ENCODE results near the gene RNF13.
A peak's percentile ranks its signal among the peaks of the same experiment; 100 is the strongest.

The RNF13 gene

GRCh38 chr3:149770246-149770645 is 42.8 kb upstream of the RNF13 start:
- DNase-seq (ENCODE audit: low spot score) = no peak
- no peak for TF ChIP-seq CTCF (IDR thresholded peaks at IDR 0.05; ENCODE audit: extremely low read depth, insufficient read depth, missing control alignments)
- in situ Hi-C loops (cut with MboI; ENCODE audit: low pct_unique_long_range_greater_than_20kb, low sequenced_read_pairs, unreplicated experiment) = no loop called here

- TF ChIP-seq CTCF (IDR thresholded peaks at IDR 0.05; ENCODE audit: extremely low read depth, insufficient read depth, missing control alignments) = peak; percentile 63
- in situ Hi-C loops (cut with MboI; ENCODE audit: low pct_unique_long_range_greater_than_20kb, low sequenced_read_pairs, unreplicated experiment) = no loop called here
- DNase-seq (ENCODE audit: low spot score) = peak; percentile 47
Measured at GRCh38 chr3:149771652-149772271, 41.3 kb upstream of the RNF13 start.

- in situ Hi-C loops (cut with MboI; ENCODE audit: low pct_unique_long_range_greater_than_20kb, low sequenced_read_pairs, unreplicated experiment) = no loop called here
- DNase-seq (ENCODE audit: low spot score) = no peak
- TF ChIP-seq CTCF (IDR thresholded peaks at IDR 0.05; ENCODE audit: extremely low read depth, insufficient read depth, missing control alignments) = no peak
Measured at GRCh38 chr3:149772861-149773260, 40.2 kb upstream of the RNF13 start.

- no peak for TF ChIP-seq CTCF (IDR thresholded peaks at IDR 0.05; ENCODE audit: extremely low read depth, insufficient read depth, missing control alignments)
- no peak for DNase-seq (ENCODE audit: low spot score)
- in situ Hi-C loops (cut with MboI; ENCODE audit: low pct_unique_long_range_greater_than_20kb, low sequenced_read_pairs, unreplicated experiment) = no loop called here
Measured at GRCh38 chr3:149776170-149776569, 36.8 kb upstream of the RNF13 start.

GRCh38 chr3:149777414-149778214 is 35.4 kb upstream of the RNF13 start:
- in situ Hi-C loops (cut with MboI; ENCODE audit: low pct_unique_long_range_greater_than_20kb, low sequenced_read_pairs, unreplicated experiment) = no loop called here
- DNase-seq (ENCODE audit: low spot score) = no peak
- no peak for TF ChIP-seq CTCF (IDR thresholded peaks at IDR 0.05; ENCODE audit: extremely low read depth, insufficient read depth, missing control alignments)

- no peak for TF ChIP-seq CTCF (IDR thresholded peaks at IDR 0.05; ENCODE audit: extremely low read depth, insufficient read depth, missing control alignments)
- DNase-seq (ENCODE audit: low spot score) = no peak
- in situ Hi-C loops (cut with MboI; ENCODE audit: low pct_unique_long_range_greater_than_20kb, low sequenced_read_pairs, unreplicated experiment) = no loop called here
Measured at GRCh38 chr3:149781211-149781610, 31.8 kb upstream of the RNF13 start.
